Endodermal cell (in vitro differentiated cells): Measurements from ENCODE around the gene RCAN3. TPM values are rescaled to one million over a fixed set of nuclear protein-coding genes. Genes with fewer than 3 reads are reported as not detected.

Experiments used
- DNase-seq: peaks from one replicate; pipeline ENCODE4 v3.0.0-alpha.2; 2017
- H3K27ac ChIP-seq: 2 replicates; pipeline ENCODE4 v1.5.1; 2013; ENCODE audit warnings: mild to moderate bottlenecking, low read depth, low read length, moderate library complexity
- H3K27me3 ChIP-seq: 2 replicates; pipeline ENCODE4 v1.6.1; 2013; ENCODE audit warnings: mild to moderate bottlenecking, low read length, moderate library complexity; ENCODE audit not compliant: insufficient read depth, control insufficient read depth, poor library complexity, severe bottlenecking
- H3K36me3 ChIP-seq: 2 replicates; pipeline ENCODE4 v1.7.0; 2013; ENCODE audit warnings: mild to moderate bottlenecking, low read length, moderate library complexity; ENCODE audit not compliant: control insufficient read depth, insufficient read depth
- H3K4me1 ChIP-seq: one replicate; pipeline ENCODE4 v1.7.0; 2013; ENCODE audit warnings: low read length; ENCODE audit not compliant: control insufficient read depth, insufficient read depth
- H3K4me3 ChIP-seq: 2 replicates; pipeline ENCODE4 v1.5.1; 2013; ENCODE audit warnings: mild to moderate bottlenecking, low read length, moderate library complexity
- H3K9ac ChIP-seq: 2 replicates; pipeline ENCODE4 v1.6.1; 2013; ENCODE audit warnings: mild to moderate bottlenecking, low read length, moderate library complexity; ENCODE audit not compliant: poor library complexity, severe bottlenecking; ENCODE audit errors: extremely low read depth
- H3K9me3 ChIP-seq: 2 replicates; pipeline ENCODE4 v1.6.1; 2013; ENCODE audit warnings: mild to moderate bottlenecking, low read length, moderate library complexity; ENCODE audit not compliant: control insufficient read depth
- H3K27ac Mint-ChIP-seq: 2 replicates; pipeline ENCODE4 v1.8.0; 2020; ENCODE audit warnings: mixed read lengths
- H3K27me3 Mint-ChIP-seq: 2 replicates; pipeline ENCODE4 v1.8.0; 2021; ENCODE audit warnings: mild to moderate bottlenecking, mixed read lengths; ENCODE audit not compliant: insufficient read depth
- H3K36me3 Mint-ChIP-seq: 2 replicates; pipeline ENCODE4 v1.8.0; 2020; ENCODE audit warnings: low read depth, mixed read lengths
- H3K4me1 Mint-ChIP-seq: 2 replicates; pipeline ENCODE4 v1.8.0; 2020; ENCODE audit warnings: mixed read lengths
- H3K4me3 Mint-ChIP-seq: 2 replicates; pipeline ENCODE4 v1.8.0; 2020; ENCODE audit warnings: mild to moderate bottlenecking, moderate library complexity, mixed read lengths
- H3K9me3 Mint-ChIP-seq: 2 replicates; pipeline ENCODE4 v1.8.0; 2020; ENCODE audit warnings: mild to moderate bottlenecking, mixed read lengths
- WGBS, 2 experiments: methylation state at CpG; one replicate each; pipeline versions ENCODE4 v1.1.5 to v1.1.7; 2013; ENCODE audit warnings: missing lambda C conversion rate in 2 of 2, mixed read lengths in 1 of 2; ENCODE audit not compliant: insufficient coverage in 1 of 2, insufficient read length in 1 of 2; 5-methylcytosine and 5-hydroxymethylcytosine counted together
- total RNA-seq, 2 donors: library from RNA; stranded (reverse); fragmentation: NEBNext Ultra II Directional in 1 of 2; extraction: Animal tissue kit (Norgen Biotek cat#: 25700) in 1 of 2; gene quantifications; 2 replicates in 1 of 2; 3 replicates in 1 of 2; pipeline ENCODE4 v1.2.1, GENCODE V29; 2021
- TF ChIP-seq, protein P1 (sequence below): fragments of 200-600 bp; sonication (generic); conservative IDR thresholded peaks from 2 replicates; pipeline ENCODE4 v1.5.0; 2021; ENCODE audit warnings: antibody characterized with exemption, mild to moderate bottlenecking

Gene RCAN3
- total RNA-seq, 2 donors from 2014 or later = 31.9 to 36.8 TPM

DNA sequence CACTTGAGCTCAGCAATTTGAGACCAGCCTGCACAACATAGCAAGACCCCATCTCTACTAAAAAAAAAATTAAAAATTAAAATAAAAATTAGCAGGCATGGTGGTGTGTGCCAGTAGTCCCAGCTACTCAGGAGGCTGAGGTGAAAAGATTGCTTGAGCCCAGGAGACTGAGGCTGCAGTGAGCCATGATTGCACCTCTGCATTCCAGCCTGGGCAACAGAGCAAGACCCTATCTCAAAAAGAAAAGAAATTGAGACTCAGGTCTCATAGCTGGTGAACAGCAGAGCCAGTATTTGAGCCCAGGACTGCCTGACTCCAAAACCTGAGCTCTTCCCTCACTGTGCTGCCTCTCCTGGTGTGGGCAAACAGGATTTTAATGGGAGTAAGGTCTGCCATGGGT, 28.4 kb upstream of the RCAN3 start:
- Histone ChIP-seq H3K4me3 (no peak overlapping the region), H3K27ac (no peak overlapping the region), H3K36me3 (no peaks in the 10 kb centered on the region), H3K9me3 (no peaks in the 10 kb centered on the region), H3K27me3 (no peaks in the 10 kb centered on the region), H3K4me1 (no peaks in the 10 kb centered on the region), H3K9ac (no peak overlapping the region)
- no peak overlapping the region for H3K4me3 Mint-ChIP-seq
- H3K4me1 Mint-ChIP-seq = no peaks in the 10 kb centered on the region
- no peaks in the 10 kb centered on the region for H3K9me3 Mint-ChIP-seq
- TF ChIP-seq, protein P1, sequence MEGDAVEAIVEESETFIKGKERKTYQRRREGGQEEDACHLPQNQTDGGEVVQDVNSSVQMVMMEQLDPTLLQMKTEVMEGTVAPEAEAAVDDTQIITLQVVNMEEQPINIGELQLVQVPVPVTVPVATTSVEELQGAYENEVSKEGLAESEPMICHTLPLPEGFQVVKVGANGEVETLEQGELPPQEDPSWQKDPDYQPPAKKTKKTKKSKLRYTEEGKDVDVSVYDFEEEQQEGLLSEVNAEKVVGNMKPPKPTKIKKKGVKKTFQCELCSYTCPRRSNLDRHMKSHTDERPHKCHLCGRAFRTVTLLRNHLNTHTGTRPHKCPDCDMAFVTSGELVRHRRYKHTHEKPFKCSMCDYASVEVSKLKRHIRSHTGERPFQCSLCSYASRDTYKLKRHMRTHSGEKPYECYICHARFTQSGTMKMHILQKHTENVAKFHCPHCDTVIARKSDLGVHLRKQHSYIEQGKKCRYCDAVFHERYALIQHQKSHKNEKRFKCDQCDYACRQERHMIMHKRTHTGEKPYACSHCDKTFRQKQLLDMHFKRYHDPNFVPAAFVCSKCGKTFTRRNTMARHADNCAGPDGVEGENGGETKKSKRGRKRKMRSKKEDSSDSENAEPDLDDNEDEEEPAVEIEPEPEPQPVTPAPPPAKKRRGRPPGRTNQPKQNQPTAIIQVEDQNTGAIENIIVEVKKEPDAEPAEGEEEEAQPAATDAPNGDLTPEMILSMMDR = no peak
- no peak overlapping the region for H3K27ac Mint-ChIP-seq
- H3K27me3 Mint-ChIP-seq = no peaks in the 10 kb centered on the region
- no peaks in the 10 kb centered on the region for H3K36me3 Mint-ChIP-seq
- DNase-seq = no peak

DNA sequence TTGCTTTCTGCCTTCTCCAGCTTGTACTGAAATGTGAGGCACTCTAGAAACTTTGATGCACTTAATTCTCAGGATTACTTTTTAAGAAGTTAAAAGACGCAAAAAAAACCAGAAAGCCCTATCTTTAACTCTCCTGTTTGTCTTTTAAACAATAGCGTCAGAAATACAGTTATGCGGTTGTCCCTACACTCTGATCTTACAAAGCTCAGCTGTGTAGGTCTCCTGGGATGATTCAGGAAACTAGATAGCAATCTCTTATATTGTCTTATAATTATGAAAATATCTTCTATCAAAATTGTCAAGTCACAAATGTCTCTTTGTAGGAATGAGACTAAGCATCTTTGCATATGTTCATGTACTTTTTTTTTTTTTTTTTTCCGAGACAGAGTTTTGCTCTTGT, 26.9 kb upstream of the RCAN3 start:
- no peaks in the 10 kb centered on the region for H3K36me3 Mint-ChIP-seq
- Histone ChIP-seq H3K4me3 (no peak overlapping the region), H3K27ac (no peak overlapping the region), H3K27me3 (no peaks in the 10 kb centered on the region), H3K9me3 (no peaks in the 10 kb centered on the region), H3K9ac (no peak overlapping the region), H3K36me3 (no peaks in the 10 kb centered on the region), H3K4me1 (no peaks in the 10 kb centered on the region)
- 87 to 89% methylated on average over 3 to 4 of the region's 4 CpGs for WGBS, 2 experiments
- no peaks in the 10 kb centered on the region for H3K9me3 Mint-ChIP-seq
- no peak overlapping the region for H3K27ac Mint-ChIP-seq
- no peak for DNase-seq
- no peaks in the 10 kb centered on the region for H3K4me1 Mint-ChIP-seq
- TF ChIP-seq, protein P1 = no peak
- H3K4me3 Mint-ChIP-seq = no peak overlapping the region
- H3K27me3 Mint-ChIP-seq = no peaks in the 10 kb centered on the region

DNA sequence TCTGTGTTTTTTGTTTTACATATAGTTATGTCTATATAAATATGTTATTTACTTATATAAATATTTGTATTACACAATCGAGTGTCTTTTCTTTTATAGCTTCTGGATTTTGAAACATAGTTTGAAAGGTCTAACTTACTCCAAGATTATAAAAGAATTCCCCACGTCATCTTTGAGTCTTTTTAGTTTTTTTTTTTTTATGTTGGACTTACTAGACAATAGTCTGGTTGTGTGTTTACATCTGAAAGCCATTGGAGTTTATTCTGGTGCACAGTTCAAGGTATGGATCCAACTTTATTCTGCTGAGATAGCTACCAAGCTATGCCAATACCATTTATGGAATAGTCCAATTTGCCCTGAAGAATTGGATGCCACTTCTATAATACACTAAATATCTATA, 26.1 kb upstream of the RCAN3 start:
- Histone ChIP-seq H3K4me1 (no peaks in the 10 kb centered on the region), H3K9me3 (no peaks in the 10 kb centered on the region), H3K9ac (no peak overlapping the region), H3K36me3 (no peaks in the 10 kb centered on the region), H3K4me3 (no peak overlapping the region), H3K27me3 (no peaks in the 10 kb centered on the region), H3K27ac (no peak overlapping the region)
- H3K27me3 Mint-ChIP-seq = no peaks in the 10 kb centered on the region
- 60% methylated on average over 1 of the region's 2 CpGs; no CpG with 5 or more reads in 1 of the 2 experiments for WGBS, 2 experiments
- no peak for DNase-seq
- H3K27ac Mint-ChIP-seq = no peak overlapping the region
- no peaks in the 10 kb centered on the region for H3K36me3 Mint-ChIP-seq
- no peaks in the 10 kb centered on the region for H3K9me3 Mint-ChIP-seq
- peaks cover 6% of the 10 kb centered on the region for H3K4me1 Mint-ChIP-seq
- H3K4me3 Mint-ChIP-seq = no peak overlapping the region
- TF ChIP-seq, protein P1 = no peak
